A549 treated with RU486 at 1 μM for 4 hours (cell line): ENCODE measurements around the gene CA11. TPM values are rescaled to one million over a fixed set of nuclear protein-coding genes. Genes with fewer than 3 reads are reported as not detected.

Experiments
- total RNA-seq: library from RNA; stranded (reverse); fragments of 200-300 nt; extraction: Qiagen RNA extraction; gene quantifications from 5 replicates; pipeline ENCODE4 v1.2.3, GENCODE V29; 2022; ENCODE audit warnings: low read depth

Gene CA11
- 9.7 to 13.2 TPM (median 10.6 TPM) in 5 replicates for total RNA-seq

GRCh38 chr19:48646001-48646721 is at the start of gene CA11:
Gene CA11, minus strand, starts transcription at chr19:48646187. Its CDS starts 555 bp downstream, at chr19:48645632.

GRCh38 chr19:48672994-48673393 is 27.0 kb upstream of the CA11 start, which contains the start of gene NTN5:
Gene NTN5, minus strand, starts transcription at chr19:48673017. Its CDS starts 2,031 bp downstream, at chr19:48670986.

GRCh38 chr19:48636859-48637448 is 9.0 kb downstream of the CA11 start, which contains the start of gene DBP:
Gene DBP, minus strand, starts transcription at chr19:48637379. Its CDS starts 385 bp downstream, at chr19:48636994.

GRCh38 chr19:48618916-48619691 is 26.9 kb downstream of the CA11 start, which contains the start of the genes RPL18 and SPHK2:
Gene RPL18, minus strand, starts transcription at chr19:48619178. Its CDS starts 35 bp downstream, at chr19:48619143.
Gene SPHK2, plus strand, starts transcription at chr19:48619506. Its CDS starts 1,009 bp downstream, at chr19:48620515.

GRCh38 chr19:48614436-48615230 is 31.4 kb downstream of the CA11 start, which contains the start of gene FAM83E:
Gene FAM83E, minus strand, starts transcription at chr19:48615076. Its CDS starts 1,704 bp downstream, at chr19:48613372.

GRCh38 chr19:48606463-48607358 is 39.3 kb downstream of the CA11 start, which contains the start of gene SPACA4:
Gene SPACA4, plus strand, starts transcription at chr19:48606742. Its CDS starts 237 bp downstream, at chr19:48606979.

Other genes starting within 250 kb of the CA11 start
- gene GRWD1, start 200.2 kb downstream of the CA11 start, total RNA-seq = 111 to 131 TPM (median 121 TPM) in 5 replicates
- gene KCNJ14, start 190.6 kb downstream of the CA11 start, total RNA-seq = 1.1 to 2.0 TPM (median 1.2 TPM) in 5 replicates
- 51.2 to 62.6 TPM (median 58.0 TPM) in 5 replicates for gene CYTH2, start 176.8 kb downstream of the CA11 start, total RNA-seq
- 2.1 to 4.7 TPM (median 4.2 TPM) in 5 replicates for gene LMTK3, start 134.4 kb downstream of the CA11 start, total RNA-seq
- 14.1 to 20.7 TPM (median 15.9 TPM) in 5 replicates for gene SULT2B1, start 94.0 kb downstream of the CA11 start, total RNA-seq
- gene SPACA4, start 39.4 kb downstream of the CA11 start, total RNA-seq = not detected in 5 replicates
- 0.17 to 0.27 TPM (median 0.24 TPM) in 4 of 5 replicates, not detected in the other for gene FAM83E, start 31.1 kb downstream of the CA11 start, total RNA-seq
- 3,160 to 3,604 TPM (median 3,243 TPM) in 5 replicates for gene RPL18, start 27.0 kb downstream of the CA11 start, total RNA-seq
- gene SPHK2, start 26.7 kb downstream of the CA11 start, total RNA-seq = 9.4 to 16.7 TPM (median 15.5 TPM) in 5 replicates
- gene DBP, start 8.8 kb downstream of the CA11 start, total RNA-seq = 2.0 to 3.3 TPM (median 2.7 TPM) in 5 replicates
- 0.19 to 0.30 TPM (median 0.23 TPM) in 5 replicates for gene NTN5, start 26.8 kb upstream of the CA11 start, total RNA-seq
- not detected in 5 replicates for gene FUT2, start 49.8 kb upstream of the CA11 start, total RNA-seq
- 0.26 to 0.72 TPM (median 0.41 TPM) in 5 replicates for gene MAMSTR, start 73.5 kb upstream of the CA11 start, total RNA-seq
- gene RASIP1, start 94.4 kb upstream of the CA11 start, total RNA-seq = 0.29 to 0.75 TPM (median 0.46 TPM) in 5 replicates
- not detected in 5 replicates for gene IZUMO1, start 100.7 kb upstream of the CA11 start, total RNA-seq
- 0.06 to 0.13 TPM (median 0.07 TPM) in 5 replicates for gene FUT1, start 106.5 kb upstream of the CA11 start, total RNA-seq
- gene FGF21, start 109.3 kb upstream of the CA11 start, total RNA-seq = not detected in 5 replicates
- gene BCAT2, start 164.8 kb upstream of the CA11 start, total RNA-seq = 47.2 to 60.5 TPM (median 56.7 TPM) in 5 replicates
- 13.4 to 17.0 TPM (median 14.8 TPM) in 5 replicates for gene HSD17B14, start 190.3 kb upstream of the CA11 start, total RNA-seq
- 1.5 to 3.0 TPM (median 2.4 TPM) in 5 replicates for gene PLEKHA4, start 222.4 kb upstream of the CA11 start, total RNA-seq
- gene PPP1R15A, start 226.2 kb upstream of the CA11 start, total RNA-seq = 98.8 to 159 TPM (median 116 TPM) in 5 replicates